22Rv1 (cell line): ENCODE measurements around the gene PAPPA2.

ENCODE experiments used
- ZFX ChIP-seq: fragments of 450-650 bp; IDR thresholded peaks from 2 replicates; pipeline ENCODE4 v1.6.1; 2017; ENCODE audit warnings: antibody characterized with exemption, borderline replicate concordance
- TF ChIP-seq, protein P1 (sequence below): fragments of 450-650 bp; IDR thresholded peaks from 2 replicates; pipeline ENCODE4 v1.5.1; 2017; ENCODE audit warnings: mild to moderate bottlenecking

DNA sequence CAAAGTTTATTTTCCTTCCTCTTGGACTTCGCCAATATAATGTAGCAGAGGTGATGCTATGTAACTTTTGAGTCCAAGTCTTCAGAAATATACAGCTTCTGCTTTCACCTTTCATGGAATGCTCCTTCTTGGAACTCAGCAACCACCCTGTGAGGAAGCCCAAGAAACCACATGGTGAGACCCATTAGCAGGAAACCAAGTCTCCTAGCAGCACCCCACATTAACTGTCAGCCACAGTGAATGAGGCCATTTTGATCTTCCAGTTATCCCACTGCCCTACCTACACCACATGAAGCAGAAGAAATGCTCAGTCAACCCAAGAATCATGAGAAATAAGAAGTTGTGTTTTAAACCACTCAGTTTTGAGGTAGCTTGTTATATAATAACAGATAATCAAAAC lies 58.2 kb downstream of the PAPPA2 start:
- TF ChIP-seq, protein P1, sequence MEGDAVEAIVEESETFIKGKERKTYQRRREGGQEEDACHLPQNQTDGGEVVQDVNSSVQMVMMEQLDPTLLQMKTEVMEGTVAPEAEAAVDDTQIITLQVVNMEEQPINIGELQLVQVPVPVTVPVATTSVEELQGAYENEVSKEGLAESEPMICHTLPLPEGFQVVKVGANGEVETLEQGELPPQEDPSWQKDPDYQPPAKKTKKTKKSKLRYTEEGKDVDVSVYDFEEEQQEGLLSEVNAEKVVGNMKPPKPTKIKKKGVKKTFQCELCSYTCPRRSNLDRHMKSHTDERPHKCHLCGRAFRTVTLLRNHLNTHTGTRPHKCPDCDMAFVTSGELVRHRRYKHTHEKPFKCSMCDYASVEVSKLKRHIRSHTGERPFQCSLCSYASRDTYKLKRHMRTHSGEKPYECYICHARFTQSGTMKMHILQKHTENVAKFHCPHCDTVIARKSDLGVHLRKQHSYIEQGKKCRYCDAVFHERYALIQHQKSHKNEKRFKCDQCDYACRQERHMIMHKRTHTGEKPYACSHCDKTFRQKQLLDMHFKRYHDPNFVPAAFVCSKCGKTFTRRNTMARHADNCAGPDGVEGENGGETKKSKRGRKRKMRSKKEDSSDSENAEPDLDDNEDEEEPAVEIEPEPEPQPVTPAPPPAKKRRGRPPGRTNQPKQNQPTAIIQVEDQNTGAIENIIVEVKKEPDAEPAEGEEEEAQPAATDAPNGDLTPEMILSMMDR: no peak
- TF ChIP-seq ZFX: no peak
